Peyer's patch (tissue), 4 donors: ENCODE data around the gene ARHGAP15. TPM values are rescaled to one million over a fixed set of nuclear protein-coding genes. Genes with fewer than 3 reads are reported as not detected.
"Not testable (repeated sequence)": the region's sequence is repeated elsewhere in the genome, so short reads cannot be mapped to it uniquely, and the experiment has no call there.

Experiments
- DNase-seq, 3 donors: peaks; one replicate each; pipeline ENCODE4 v3.0.0-alpha.2; 2017 to 2019
- H3K27ac ChIP-seq, 4 donors: fragments of 200-600 bp; sonication (generic); one replicate each; pipeline ENCODE4 v1.5.1; 2016 to 2019
- H3K27me3 ChIP-seq, 2 donors: fragments of 200-600 bp; sonication (generic); one replicate each; pipeline ENCODE4 v1.5.1; 2019
- H3K36me3 ChIP-seq, 3 donors: fragments of 200-600 bp; sonication (generic); one replicate each; pipeline ENCODE4 v1.5.1; 2016 to 2019
- H3K4me1 ChIP-seq, 4 donors: fragments of 200-600 bp; sonication (generic); one replicate each; pipeline ENCODE4 v1.5.1; 2016 to 2019
- H3K4me3 ChIP-seq, 4 donors: fragments of 200-600 bp; sonication (generic); 1 replicate in 3 of 4; 2 replicates in 1 of 4; pipeline ENCODE4 v1.5.1; 2016 to 2019; ENCODE audit warnings: mild to moderate bottlenecking in 1 of 4
- H3K9me3 ChIP-seq, 4 donors: fragments of 200-600 bp; sonication (generic); one replicate each; pipeline ENCODE4 v1.5.1; 2016 to 2019; ENCODE audit warnings: mild to moderate bottlenecking in 1 of 4
- POLR2A ChIP-seq, 2 donors: fragments of 450-650 bp; IDR thresholded peaks; one replicate each; pipeline ENCODE4 v1.5.1; 2017; ENCODE audit warnings: antibody characterized with exemption in 2 of 2, mild to moderate bottlenecking in 2 of 2, moderate library complexity in 2 of 2
- total RNA-seq, 4 donors: library from RNA; depleted of rRNA; stranded (reverse); fragments of >200 nt; gene quantifications; one replicate each; pipeline ENCODE4 v1.1.0, GENCODE V29; 2016
- TF ChIP-seq, protein P1 (sequence below), 6 experiments: fragments of 450-650 bp in 4 of 6; fragments of 200-600 bp in 2 of 6; sonication (generic) in 1 of 6; IDR thresholded peaks; one replicate each; pipeline ENCODE4 v1.5.1; 2017 to 2019; ENCODE audit warnings: antibody characterized with exemption in 6 of 6, mild to moderate bottlenecking in 3 of 6, moderate library complexity in 1 of 6

The ARHGAP15 gene
- total RNA-seq, 4 donors from 2014 or later = 6.7 to 203 (median 12.5) TPM

DNA sequence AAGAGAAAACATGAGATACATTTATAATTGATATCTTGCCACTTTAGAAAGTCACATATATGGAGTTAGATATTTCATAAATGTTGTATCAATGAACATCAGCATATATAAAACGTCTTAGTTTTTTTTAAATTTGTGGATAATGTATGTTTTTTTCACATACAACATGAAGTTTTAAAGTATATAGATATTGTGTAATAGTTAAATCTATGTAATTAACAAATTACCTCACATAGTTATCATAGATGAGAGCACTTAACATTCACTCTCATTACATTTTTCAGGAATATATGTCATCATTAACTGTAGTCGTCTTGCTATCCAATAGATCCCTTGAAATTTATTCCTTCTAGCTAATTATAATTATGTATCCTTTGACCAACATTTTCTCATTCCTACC lies 406.6 kb downstream of the ARHGAP15 start:
- no peak overlapping the region for H3K27ac ChIP-seq
- H3K9me3 ChIP-seq = no peaks in the 10 kb centered on the region
- DNase-seq = no peak
- no peaks in the 10 kb centered on the region for H3K4me1 ChIP-seq
- no peaks in the 10 kb centered on the region for H3K27me3 ChIP-seq
- no peak overlapping the region for H3K4me3 ChIP-seq
- no peak for TF ChIP-seq POLR2A (IDR thresholded peaks at IDR 0.05)
- TF ChIP-seq, protein P1, sequence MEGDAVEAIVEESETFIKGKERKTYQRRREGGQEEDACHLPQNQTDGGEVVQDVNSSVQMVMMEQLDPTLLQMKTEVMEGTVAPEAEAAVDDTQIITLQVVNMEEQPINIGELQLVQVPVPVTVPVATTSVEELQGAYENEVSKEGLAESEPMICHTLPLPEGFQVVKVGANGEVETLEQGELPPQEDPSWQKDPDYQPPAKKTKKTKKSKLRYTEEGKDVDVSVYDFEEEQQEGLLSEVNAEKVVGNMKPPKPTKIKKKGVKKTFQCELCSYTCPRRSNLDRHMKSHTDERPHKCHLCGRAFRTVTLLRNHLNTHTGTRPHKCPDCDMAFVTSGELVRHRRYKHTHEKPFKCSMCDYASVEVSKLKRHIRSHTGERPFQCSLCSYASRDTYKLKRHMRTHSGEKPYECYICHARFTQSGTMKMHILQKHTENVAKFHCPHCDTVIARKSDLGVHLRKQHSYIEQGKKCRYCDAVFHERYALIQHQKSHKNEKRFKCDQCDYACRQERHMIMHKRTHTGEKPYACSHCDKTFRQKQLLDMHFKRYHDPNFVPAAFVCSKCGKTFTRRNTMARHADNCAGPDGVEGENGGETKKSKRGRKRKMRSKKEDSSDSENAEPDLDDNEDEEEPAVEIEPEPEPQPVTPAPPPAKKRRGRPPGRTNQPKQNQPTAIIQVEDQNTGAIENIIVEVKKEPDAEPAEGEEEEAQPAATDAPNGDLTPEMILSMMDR (IDR thresholded peaks at IDR 0.05) = no peak
- H3K36me3 ChIP-seq = no peaks in the 10 kb centered on the region

DNA sequence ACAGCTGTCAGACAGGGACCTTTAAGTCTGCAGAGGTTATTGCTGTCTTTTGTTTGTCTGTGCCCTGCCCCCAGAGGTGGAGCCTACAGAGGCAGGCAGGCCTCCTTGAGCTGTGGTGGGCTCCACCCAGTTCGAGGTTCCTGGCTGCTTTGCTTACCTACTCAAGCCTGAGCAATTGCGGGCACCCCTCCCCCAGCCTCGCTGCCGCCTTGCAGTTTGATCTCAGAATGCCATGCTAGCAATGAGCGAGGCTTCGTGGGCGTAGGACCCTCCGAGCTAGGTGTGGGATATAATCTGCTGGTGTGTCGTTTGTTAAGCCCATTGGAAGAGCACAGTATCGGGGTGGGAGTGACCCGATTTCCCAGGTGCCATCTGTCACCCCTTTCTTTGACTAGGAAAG lies 412.7 kb downstream of the ARHGAP15 start:
- not testable (repeated sequence) for H3K4me3 ChIP-seq, H3K9me3 ChIP-seq, H3K4me1 ChIP-seq, H3K27me3 ChIP-seq, H3K27ac ChIP-seq, DNase-seq, H3K36me3 ChIP-seq

DNA sequence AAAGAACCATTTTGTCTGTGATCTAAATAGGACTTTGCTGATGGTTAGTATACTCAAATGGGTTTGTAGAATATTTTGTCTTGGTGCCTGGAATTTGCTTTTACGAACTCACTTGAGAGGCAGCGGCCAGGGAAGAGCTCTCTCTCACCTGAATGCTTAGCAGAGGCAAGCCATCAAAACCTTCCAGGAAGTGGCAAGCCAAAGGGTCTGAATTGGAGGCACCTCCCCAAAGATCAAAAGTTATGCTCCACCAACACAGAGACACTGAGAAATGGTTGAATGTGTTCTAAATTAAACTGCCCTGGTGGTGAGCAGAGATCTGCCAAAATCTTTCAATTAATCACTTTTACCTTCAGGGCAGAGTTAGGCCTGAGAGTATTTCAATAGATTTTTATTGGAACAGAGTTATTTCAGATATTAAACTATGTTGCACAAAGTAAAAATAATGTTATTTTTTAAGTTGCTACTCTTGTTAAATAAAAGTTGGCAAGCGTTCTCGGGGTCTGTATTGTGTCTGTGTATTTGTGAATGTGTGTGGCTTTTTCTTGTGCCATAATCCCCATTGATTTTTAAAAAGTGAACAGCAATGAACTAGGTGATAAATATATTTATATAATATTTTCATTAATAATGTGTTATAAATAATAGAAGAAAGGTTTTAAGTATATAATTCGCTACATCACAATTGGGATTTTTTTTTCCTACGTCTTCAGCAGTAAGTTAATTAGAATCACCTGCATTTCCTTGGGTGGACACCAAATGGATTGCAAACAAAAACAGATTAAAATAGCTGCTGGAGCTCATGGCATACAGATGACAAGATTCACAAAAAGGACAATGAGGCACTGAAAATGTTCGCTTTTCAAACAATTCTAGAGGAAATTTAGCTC lies 416.1 kb downstream of the ARHGAP15 start:
- Histone ChIP-seq H3K27ac (no peak overlapping the region), H3K4me1 (no peaks in the 10 kb centered on the region), H3K4me3 (no peak overlapping the region), H3K36me3 (no peaks in the 10 kb centered on the region), H3K9me3 (no peaks in the 10 kb centered on the region), H3K27me3 (no peaks in the 10 kb centered on the region)
- no peak for DNase-seq
- TF ChIP-seq POLR2A (IDR thresholded peaks at IDR 0.05) = no peak
- TF ChIP-seq, protein P1 (IDR thresholded peaks at IDR 0.05) = no peak

DNA sequence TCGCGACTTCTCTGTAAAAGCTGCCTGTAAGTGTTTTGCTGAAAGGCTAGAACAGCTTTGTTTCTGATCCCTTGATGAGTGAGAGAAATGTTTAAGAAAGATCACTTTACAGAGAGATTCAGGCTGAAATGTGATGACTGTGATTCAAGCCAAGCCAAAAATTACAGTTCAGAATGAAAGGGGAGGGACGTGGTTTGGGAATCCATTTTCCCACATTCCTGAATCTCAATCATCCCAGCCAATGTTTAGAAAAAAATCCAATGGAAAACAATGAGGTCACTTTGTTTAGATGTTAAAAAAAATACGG lies 416.7 kb downstream of the ARHGAP15 start:
- H3K4me3 ChIP-seq = no peak overlapping the region
- no peaks in the 10 kb centered on the region for H3K9me3 ChIP-seq
- no peak overlapping the region for H3K27ac ChIP-seq
- H3K27me3 ChIP-seq = no peaks in the 10 kb centered on the region
- no peak for DNase-seq
- no peaks in the 10 kb centered on the region for H3K4me1 ChIP-seq
- no peaks in the 10 kb centered on the region for H3K36me3 ChIP-seq
- TF ChIP-seq, protein P1 (IDR thresholded peaks at IDR 0.05) = no peak
- no peak for TF ChIP-seq POLR2A (IDR thresholded peaks at IDR 0.05)

DNA sequence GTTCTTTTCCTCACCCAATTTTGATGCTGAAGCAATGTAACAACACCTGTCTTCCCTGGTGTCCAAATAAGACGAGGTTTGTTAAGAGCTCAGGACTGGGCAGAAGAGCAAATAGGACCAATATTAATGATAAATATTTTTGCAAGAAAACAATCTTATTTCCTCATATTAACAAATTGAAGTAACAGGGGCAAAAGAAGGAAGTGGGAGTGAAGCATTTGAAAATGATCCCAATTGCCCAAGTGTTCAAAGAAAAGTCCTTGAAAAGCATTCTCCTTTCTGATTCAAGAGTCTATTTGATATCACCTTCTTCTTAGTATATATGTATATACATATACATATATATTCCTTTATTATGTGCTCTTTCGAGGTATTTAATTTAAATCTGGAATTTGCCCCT lies 418.8 kb downstream of the ARHGAP15 start:
- TF ChIP-seq, protein P1 (IDR thresholded peaks at IDR 0.05) = no peak
- TF ChIP-seq POLR2A (IDR thresholded peaks at IDR 0.05) = no peak
- H3K27ac ChIP-seq = no peak overlapping the region
- no peak overlapping the region for H3K4me3 ChIP-seq
- H3K4me1 ChIP-seq = no peaks in the 10 kb centered on the region
- DNase-seq = no peak
- no peaks in the 10 kb centered on the region for H3K9me3 ChIP-seq
- no peaks in the 10 kb centered on the region for H3K36me3 ChIP-seq
- H3K27me3 ChIP-seq = no peaks in the 10 kb centered on the region

DNA sequence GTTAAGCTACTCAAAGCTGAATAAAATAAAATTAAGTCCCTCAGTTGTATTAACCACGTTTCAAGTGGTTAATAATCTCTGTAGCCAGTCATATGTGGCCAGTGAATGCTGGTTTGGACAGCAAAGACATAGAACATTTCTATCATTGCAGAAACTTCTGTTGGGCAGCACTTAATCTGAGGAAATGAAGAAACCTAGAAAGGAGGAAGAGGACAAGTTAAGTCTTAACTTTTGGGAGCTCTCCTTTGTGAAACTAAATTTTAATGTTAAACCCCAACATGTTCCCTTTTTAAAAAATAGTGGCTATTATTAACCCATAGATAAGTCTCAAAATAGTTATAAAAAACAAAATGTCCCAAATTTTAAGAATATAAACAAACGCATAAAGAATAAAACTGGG lies 421.3 kb downstream of the ARHGAP15 start:
- DNase-seq = no peak

More for the DNA sequence above, 421.3 kb downstream of the ARHGAP15 start:
- no peak overlapping the region for H3K4me3 ChIP-seq
- TF ChIP-seq, protein P1 (IDR thresholded peaks at IDR 0.05) = no peak
- TF ChIP-seq POLR2A (IDR thresholded peaks at IDR 0.05) = no peak
- no peaks in the 10 kb centered on the region for H3K9me3 ChIP-seq
- H3K36me3 ChIP-seq = no peaks in the 10 kb centered on the region
- H3K27ac ChIP-seq = no peak overlapping the region
- no peaks in the 10 kb centered on the region for H3K4me1 ChIP-seq
- no peaks in the 10 kb centered on the region for H3K27me3 ChIP-seq
